Type B pancreatic cell (in vitro differentiated cells): ENCODE data around the gene PLEKHA7. TPM values are rescaled to one million over a fixed set of nuclear protein-coding genes. Genes with fewer than 3 reads are reported as not detected.
A peak's percentile ranks its signal among the peaks of the same experiment; 100 is the strongest.
"Not testable (repeated sequence)": the region's sequence is repeated elsewhere in the genome, so short reads cannot be mapped to it uniquely, and the experiment has no call there.

Experiments used
- DNase-seq: peaks from one replicate; pipeline ENCODE4 v3.0.0; 2021; ENCODE audit warnings: mixed read lengths; ENCODE audit not compliant: unreplicated experiment; ENCODE audit errors: extremely low spot score
- H3K27ac Mint-ChIP-seq: 2 replicates; pipeline ENCODE4 v1.8.0; 2021; ENCODE audit warnings: mild to moderate bottlenecking, mixed read lengths
- H3K27me3 Mint-ChIP-seq: 2 replicates; pipeline ENCODE4 v1.8.0; 2021; ENCODE audit warnings: mixed read lengths
- H3K36me3 Mint-ChIP-seq: 2 replicates; pipeline ENCODE4 v1.8.0; 2021; ENCODE audit warnings: mixed read lengths
- H3K4me1 Mint-ChIP-seq: one replicate; pipeline ENCODE4 v1.8.0; 2021; ENCODE audit warnings: mixed read lengths; ENCODE audit not compliant: unreplicated experiment
- H3K4me3 Mint-ChIP-seq: 2 replicates; pipeline ENCODE4 v1.8.0; 2021; ENCODE audit warnings: mild to moderate bottlenecking, mixed read lengths
- H3K9me3 Mint-ChIP-seq: 2 replicates; pipeline ENCODE4 v1.8.0; 2021; ENCODE audit warnings: mixed read lengths
- total RNA-seq: library from RNA; stranded (reverse); gene quantifications from 2 replicates; pipeline ENCODE4 v1.2.1, GENCODE V29; 2021; ENCODE audit warnings: low replicate concordance
- TF ChIP-seq, protein P1 (sequence below): fragments of 200-600 bp; sonication (generic); conservative IDR thresholded peaks from 2 replicates; pipeline ENCODE4 v1.5.0; 2021; ENCODE audit warnings: antibody characterized with exemption, mild to moderate bottlenecking

Gene PLEKHA7
- total RNA-seq, 1 donor from 2014 or later: 64.7 TPM

- H3K27me3 Mint-ChIP-seq: peaks cover 40% of the 10 kb centered on the region
- H3K36me3 Mint-ChIP-seq: peaks cover 14% of the 10 kb centered on the region
- H3K27ac Mint-ChIP-seq: peak overlapping the region; percentile 98
- DNase-seq: no peak
- peak overlapping the region; percentile 88 for H3K4me3 Mint-ChIP-seq
- no peaks in the 10 kb centered on the region for H3K9me3 Mint-ChIP-seq
- peaks cover 17% of the 10 kb centered on the region for H3K4me1 Mint-ChIP-seq
- TF ChIP-seq, protein P1, sequence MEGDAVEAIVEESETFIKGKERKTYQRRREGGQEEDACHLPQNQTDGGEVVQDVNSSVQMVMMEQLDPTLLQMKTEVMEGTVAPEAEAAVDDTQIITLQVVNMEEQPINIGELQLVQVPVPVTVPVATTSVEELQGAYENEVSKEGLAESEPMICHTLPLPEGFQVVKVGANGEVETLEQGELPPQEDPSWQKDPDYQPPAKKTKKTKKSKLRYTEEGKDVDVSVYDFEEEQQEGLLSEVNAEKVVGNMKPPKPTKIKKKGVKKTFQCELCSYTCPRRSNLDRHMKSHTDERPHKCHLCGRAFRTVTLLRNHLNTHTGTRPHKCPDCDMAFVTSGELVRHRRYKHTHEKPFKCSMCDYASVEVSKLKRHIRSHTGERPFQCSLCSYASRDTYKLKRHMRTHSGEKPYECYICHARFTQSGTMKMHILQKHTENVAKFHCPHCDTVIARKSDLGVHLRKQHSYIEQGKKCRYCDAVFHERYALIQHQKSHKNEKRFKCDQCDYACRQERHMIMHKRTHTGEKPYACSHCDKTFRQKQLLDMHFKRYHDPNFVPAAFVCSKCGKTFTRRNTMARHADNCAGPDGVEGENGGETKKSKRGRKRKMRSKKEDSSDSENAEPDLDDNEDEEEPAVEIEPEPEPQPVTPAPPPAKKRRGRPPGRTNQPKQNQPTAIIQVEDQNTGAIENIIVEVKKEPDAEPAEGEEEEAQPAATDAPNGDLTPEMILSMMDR: no peak
These were observed 93.2 kb downstream of the PLEKHA7 start for GRCh38 chr11:16921019-16921418.

DNA sequence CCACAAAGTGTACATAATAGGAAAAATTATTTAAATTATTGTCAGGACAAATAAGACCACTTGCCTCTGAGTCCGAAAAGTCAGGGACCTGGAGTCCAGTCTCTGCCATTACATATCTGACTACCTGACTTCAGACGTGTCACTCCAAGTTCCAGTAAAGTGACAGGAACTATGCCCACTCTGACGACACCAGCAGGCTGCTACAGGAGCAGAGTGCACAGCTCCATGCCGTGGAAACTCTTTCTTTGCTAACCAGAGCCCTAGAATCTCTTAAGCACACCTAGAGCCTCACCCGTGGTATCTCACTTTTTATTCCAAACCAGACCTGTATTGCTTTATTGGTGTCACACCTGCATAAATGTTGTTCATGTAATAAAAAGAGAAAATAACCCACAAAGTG, 93.7 kb downstream of the PLEKHA7 start:
- Mint-ChIP-seq H3K9me3 (no peaks in the 10 kb centered on the region), H3K4me1 (peaks cover 16% of the 10 kb centered on the region), H3K27me3 (peaks cover 35% of the 10 kb centered on the region), H3K27ac (peak overlapping the region; percentile 98), H3K36me3 (peaks cover 14% of the 10 kb centered on the region), H3K4me3 (peak overlapping the region; percentile 45)
- DNase-seq: no peak
- TF ChIP-seq, protein P1: no peak

GRCh38 chr11:16918543-16919182, 95.6 kb downstream of the PLEKHA7 start:
- Mint-ChIP-seq H3K27ac (peak overlapping the region; percentile 98), H3K27me3 (peaks cover 19% of the 10 kb centered on the region), H3K4me1 (peaks cover 20% of the 10 kb centered on the region), H3K36me3 (peaks cover 14% of the 10 kb centered on the region), H3K4me3 (peak overlapping the region; percentile 65)
- not testable (repeated sequence) for H3K9me3 Mint-ChIP-seq, DNase-seq

DNA sequence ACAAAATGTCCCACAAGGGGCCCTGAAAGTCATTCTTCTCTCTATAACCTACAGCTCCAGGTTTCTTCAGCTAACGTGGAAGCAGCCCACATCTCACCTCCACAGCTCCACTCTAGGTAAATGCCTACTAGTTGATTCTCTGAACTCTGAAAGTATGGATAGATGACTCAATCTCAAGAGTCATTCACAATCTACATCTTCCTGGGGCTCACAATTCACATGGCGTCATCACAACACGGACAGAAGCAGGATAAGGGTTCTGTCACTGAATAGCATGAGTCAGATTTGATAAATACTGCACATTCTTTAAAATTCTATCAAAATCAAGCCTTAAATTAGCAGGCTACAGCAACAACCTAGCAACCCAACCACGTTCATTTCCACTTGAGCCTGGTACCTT, 96.3 kb downstream of the PLEKHA7 start:
- H3K27me3 Mint-ChIP-seq: peaks cover 14% of the 10 kb centered on the region

DNA sequence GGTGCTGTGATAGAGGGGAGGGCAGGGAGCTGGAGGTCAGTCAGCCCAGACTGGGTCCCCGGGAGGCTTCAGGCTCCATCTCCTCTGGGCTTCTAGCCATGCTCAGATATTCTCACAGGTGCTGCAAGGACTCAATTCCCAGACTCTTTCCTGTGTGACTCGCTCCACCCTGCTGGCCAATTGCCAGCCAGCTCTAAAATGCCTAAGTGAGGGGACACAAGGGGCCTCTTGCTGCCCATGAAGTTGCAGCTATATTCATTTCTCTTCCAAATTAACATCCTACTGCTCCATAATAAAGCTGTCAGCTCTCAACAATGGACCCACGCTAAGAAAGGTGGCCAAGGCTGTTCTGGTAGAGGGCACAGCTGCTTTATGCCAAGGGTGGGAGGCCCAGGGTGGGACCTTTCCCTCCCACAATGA, 101.5 kb downstream of the PLEKHA7 start:
- H3K4me1 Mint-ChIP-seq: peaks cover 28% of the 10 kb centered on the region
- H3K27ac Mint-ChIP-seq: peak overlapping the region; percentile 89
- H3K9me3 Mint-ChIP-seq: no peaks in the 10 kb centered on the region
- TF ChIP-seq, protein P1: no peak
- no peaks in the 10 kb centered on the region for H3K27me3 Mint-ChIP-seq
- no peak overlapping the region for H3K4me3 Mint-ChIP-seq
- peaks cover 11% of the 10 kb centered on the region for H3K36me3 Mint-ChIP-seq
- DNase-seq: no peak

More for the DNA sequence above, 96.3 kb downstream of the PLEKHA7 start:
- Mint-ChIP-seq H3K4me3 (peak overlapping the region; percentile 12), H3K36me3 (peaks cover 14% of the 10 kb centered on the region), H3K27ac (peak overlapping the region; percentile 98), H3K4me1 (peaks cover 16% of the 10 kb centered on the region), H3K9me3 (no peaks in the 10 kb centered on the region)
- DNase-seq: no peak
- TF ChIP-seq, protein P1: no peak

- Mint-ChIP-seq H3K4me1 (peaks cover 28% of the 10 kb centered on the region), H3K9me3 (no peaks in the 10 kb centered on the region), H3K27me3 (no peaks in the 10 kb centered on the region), H3K4me3 (peak overlapping the region; percentile 46), H3K36me3 (peaks cover 4% of the 10 kb centered on the region), H3K27ac (peak overlapping the region; percentile 89)
- TF ChIP-seq, protein P1: no peak
- DNase-seq: no peak
These were observed 102.6 kb downstream of the PLEKHA7 start for GRCh38 chr11:16911658-16912057.
